Astrocyte of the cerebellum (primary cell): Measurements from ENCODE around the gene ADRA2B.
A peak's percentile ranks its signal among the peaks of the same experiment; 100 is the strongest.

Experiments
- DNase-seq: peaks from one replicate; pipeline ENCODE4 v3.0.0-alpha.2; 2011; ENCODE audit warnings: low read depth
- H3K4me3 ChIP-seq: 2 replicates; pipeline ENCODE4 v1.5.1; 2011; ENCODE audit warnings: mild to moderate bottlenecking, low read depth, low read length, moderate library complexity
- CTCF ChIP-seq: IDR thresholded peaks from 2 replicates; pipeline ENCODE4 v1.5.1; 2012; ENCODE audit warnings: low read length, low read depth, moderate library complexity, mild to moderate bottlenecking; ENCODE audit errors: missing control alignments
- in situ Hi-C: cut with HindIII; loops from 2 replicates; pipeline ENCODE4 v1.10.0; 2017; ENCODE audit warnings: low sequenced_read_pairs

ADRA2B gene

GRCh38 chr2:96146153-96146880 lies 29.9 kb upstream of the ADRA2B start:
- no peak for TF ChIP-seq CTCF
- no peak overlapping the region for H3K4me3 ChIP-seq
- in situ Hi-C loops: no loop called here
- DNase-seq: no peak

GRCh38 chr2:96145848-96146152 lies 29.4 kb upstream of the ADRA2B start:
- in situ Hi-C loops: no loop called here
- DNase-seq: no peak
- no peak for TF ChIP-seq CTCF
- no peak overlapping the region for H3K4me3 ChIP-seq

- H3K4me3 ChIP-seq: peak within 1 kb of the TSS; percentile 45
- TF ChIP-seq CTCF: no peak
- no peak for DNase-seq
- in situ Hi-C loops: no loop called here
Measured at GRCh38 chr2:96145036-96145847, 28.9 kb upstream of the ADRA2B start, which contains the start of gene DUSP2. Gene DUSP2, minus strand, starts transcription at chr2:96145440. Its CDS starts 86 bp downstream, at chr2:96145354.

GRCh38 chr2:96144481-96145035 lies 28.2 kb upstream of the ADRA2B start:
- TF ChIP-seq CTCF: no peak
- peak overlapping the region; percentile 45 for H3K4me3 ChIP-seq
- no peak for DNase-seq
- in situ Hi-C loops: no loop called here

GRCh38 chr2:96143848-96144480 lies 27.6 kb upstream of the ADRA2B start:
- no peak for TF ChIP-seq CTCF
- DNase-seq: no peak
- H3K4me3 ChIP-seq: peak overlapping the region; percentile 45
- in situ Hi-C loops: no loop called here

- in situ Hi-C loops: no loop called here
- no peak for TF ChIP-seq CTCF
- no peak for DNase-seq
- no peak overlapping the region for H3K4me3 ChIP-seq
Measured at GRCh38 chr2:96143231-96143847, 27.0 kb upstream of the ADRA2B start.
